PFSK-1 (cell line): Measurements from ENCODE around the gene MAB21L4.

Experiments used
- FOXP2 ChIP-seq: optimal IDR thresholded peaks from 2 replicates; pipeline ENCODE3; 2011; ENCODE audit warnings: borderline replicate concordance, control low read depth, inconsistent platforms; ENCODE audit not compliant: insufficient read depth; ENCODE audit errors: extremely low read length, extremely low read depth
- POLR2AphosphoS5 ChIP-seq: IDR thresholded peaks from 2 replicates; pipeline ENCODE4 v1.6.1; 2012; ENCODE audit warnings: low read depth, mild to moderate bottlenecking, control low read depth, low read length, moderate library complexity
- REST ChIP-seq, 2 experiments: IDR thresholded peaks; 2 replicates each; pipeline versions ENCODE4 v1.6.1 to v1.8.0; 2011 to 2012; ENCODE audit warnings: low read depth in 2 of 2, low read length in 2 of 2, control low read depth in 1 of 2, inconsistent platforms in 1 of 2, mild to moderate bottlenecking in 1 of 2, moderate library complexity in 1 of 2; ENCODE audit not compliant: insufficient read depth in 1 of 2
- SIN3A ChIP-seq: IDR thresholded peaks from 2 replicates; pipeline ENCODE4 v1.6.1; 2012; ENCODE audit warnings: mild to moderate bottlenecking, low read length, moderate library complexity, borderline replicate concordance; ENCODE audit not compliant: insufficient read depth
- TAF1 ChIP-seq: IDR thresholded peaks from 2 replicates; pipeline ENCODE4 v1.6.1; 2012; ENCODE audit warnings: low read length, control low read depth, borderline replicate concordance; ENCODE audit not compliant: insufficient read depth

GRCh38 chr2:240930631-240931318, 34.8 kb upstream of the MAB21L4 start:
- no peak for TF ChIP-seq REST (IDR thresholded peaks at IDR 0.05; ENCODE audit: insufficient read depth in 1 of 2, low read depth in 2 of 2, low read length in 2 of 2)
- TF ChIP-seq POLR2AphosphoS5 = no peak
- TF ChIP-seq TAF1 = no peak
- no peak for TF ChIP-seq SIN3A
- no peak for TF ChIP-seq FOXP2
